ENCODE measurements around the gene SREBF1. TPM values are rescaled to one million over a fixed set of nuclear protein-coding genes. Genes with fewer than 3 reads are reported as not detected.
A peak's percentile ranks its signal among the peaks of the same experiment; 100 is the strongest.

Gene SREBF1
- total and polyA plus RNA-seq, 10 of the 15 experiments (the other 5 are each of a cell fraction or from before 2014, with no cell fraction given), result 1.4 to 84.6 (median 20.4) TPM

- in situ Hi-C loops (cut with MboI), result no loop called here
- H3K9ac ChIP-seq (ENCODE audit: control insufficient read depth, insufficient read depth, low read length), result no peak overlapping the region
- DNase-seq (ENCODE audit: low read depth, low spot score), result no peak
- no peak for TF ChIP-seq E2F4 (IDR thresholded peaks at IDR 0.05; ENCODE audit: low read depth, low read length)
- no peak for TF ChIP-seq PRDM15 (CRISPR knock-in tag; IDR thresholded peaks at IDR 0.05)
- TF ChIP-seq SUZ12 (IDR thresholded peaks at IDR 0.05; ENCODE audit: unreplicated experiment), result no peak
- TF ChIP-seq NFYA (IDR thresholded peaks at IDR 0.05; ENCODE audit: borderline replicate concordance, low read depth, low read length), result no peak
- TF ChIP-seq ZSCAN29 (IDR thresholded peaks at IDR 0.05), result no peak
- no peak for TF ChIP-seq ELK1 (IDR thresholded peaks at IDR 0.05; ENCODE audit: low read depth, low read length)
- no peak for TF ChIP-seq ATF7 (IDR thresholded peaks at IDR 0.05; ENCODE audit: low read depth)
- no peak for TF ChIP-seq BACH1 (IDR thresholded peaks at IDR 0.05; ENCODE audit: borderline replicate concordance)
- ChIA-PET CTCF (no interaction called here), RAD21 (ENCODE audit: unreplicated experiment) (no interaction called here), SMC1A (ENCODE audit: uncharacterized antibody, unreplicated experiment) (no interaction called here), POLR2A (no interaction called here)
- no TSS peak for BruUV-seq (replicated peaks)
- no peaks in the 10 kb centered on the region; the same call in none of the 2 replicates for H3K79me2 ChIP-seq (ENCODE audit: control insufficient read depth, insufficient read depth, low read length)
- no peaks in the 10 kb centered on the region for H4K20me1 ChIP-seq (ENCODE audit: control insufficient read depth, insufficient read depth)
- H3K27me3 ChIP-seq (replicated peaks in 1 of 2; ENCODE audit: control insufficient read depth in 2 of 2, insufficient read depth in 2 of 2, low read length in 1 of 2), result no peaks in the 10 kb centered on the region
- intact Hi-C loops (cut with micrococcal nuclease; ENCODE audit: unreplicated experiment), result no loop called here
- peaks cover 0 to 4% of the 10 kb centered on the region in 2 experiments; a peak in 2 of 4 replicates for H3K36me3 ChIP-seq (ENCODE audit: control insufficient read depth in 2 of 2, insufficient read depth in 2 of 2, low read length in 1 of 2)
- FAIRE-seq, result no peak
- WGBS (ENCODE audit: insufficient coverage, insufficient replicate concordance, low lambda C conversion rate, missing lambda C conversion rate), result 0% methylated on average over 3 of the region's 3 CpGs
- H2AFZ ChIP-seq (ENCODE audit: control insufficient read depth, low read depth, low read length), result no peak overlapping the region
- H3K4me2 ChIP-seq (ENCODE audit: control insufficient read depth, insufficient read depth), result no peak overlapping the region
- ATAC-seq, result peak; percentile 41
- H3K4me1 ChIP-seq (ENCODE audit: control insufficient read depth, insufficient read depth, low read length), result peaks cover 3% of the 10 kb centered on the region; the same call in 1 of the 2 replicates
- H3K4me3 ChIP-seq, result no peak overlapping the region
- no peaks in the 10 kb centered on the region for H3K9me3 ChIP-seq (replicated peaks; ENCODE audit: control insufficient read depth, insufficient read depth, low read length)
- no peak overlapping the region for H3K27ac ChIP-seq (ENCODE audit: control insufficient read depth, insufficient read depth)
Observed at GRCh38 chr17:17772231-17772630, 64.6 kb downstream of the SREBF1 start.

Data from GM12878 (cell line).